ENCODE measurements around the gene CCSER1.

CCSER1 gene

GRCh38 chr4:90458576-90458975 lies 331.4 kb downstream of the CCSER1 start:
- Histone ChIP-seq H3K27ac (ENCODE audit: low read depth, low read length, poor library complexity, severe bottlenecking) (no peak overlapping the region), H4K20me1 (ENCODE audit: insufficient read depth, low read length) (no peaks in the 10 kb centered on the region), H3F3A (ENCODE audit: insufficient read depth, low read length) (no peaks in the 10 kb centered on the region), H3K4me2 (ENCODE audit: low read length) (no peak overlapping the region), H3K9me3 (ENCODE audit: low read length) (no peaks in the 10 kb centered on the region), H3K27me3 (ENCODE audit: insufficient read depth, low read length) (no peaks in the 10 kb centered on the region), H3K4me1 (ENCODE audit: insufficient read depth, low read length, severe bottlenecking) (no peaks in the 10 kb centered on the region), H3K4me3 (ENCODE audit: low read depth, low read length, poor library complexity, severe bottlenecking) (no peak overlapping the region), H3K79me2 (ENCODE audit: insufficient read depth, low read length) (no peaks in the 10 kb centered on the region), H3K9ac (ENCODE audit: low read length) (no peak overlapping the region), H3K9me2 (ENCODE audit: low read depth, low read length) (no peaks in the 10 kb centered on the region), H3K36me3 (ENCODE audit: insufficient read depth, low read length) (no peaks in the 10 kb centered on the region), H2AFZ (ENCODE audit: low read length) (no peak overlapping the region)
- TF ChIP-seq CTCF (IDR thresholded peaks at IDR 0.05; ENCODE audit: low read length) (no peak), EZH2 (IDR thresholded peaks at IDR 0.05; ENCODE audit: borderline replicate concordance, low read length) (no peak)

GRCh38 chr4:90474484-90474883 lies 347.3 kb downstream of the CCSER1 start:
- TF ChIP-seq EZH2 (IDR thresholded peaks at IDR 0.05; ENCODE audit: borderline replicate concordance, low read length) (no peak), CTCF (IDR thresholded peaks at IDR 0.05; ENCODE audit: low read length) (no peak)
- no peaks in the 10 kb centered on the region for H3K27me3 ChIP-seq (ENCODE audit: insufficient read depth, low read length)
- H3K4me1 ChIP-seq (ENCODE audit: insufficient read depth, low read length, severe bottlenecking): no peaks in the 10 kb centered on the region
- H3K36me3 ChIP-seq (ENCODE audit: insufficient read depth, low read length): no peaks in the 10 kb centered on the region
- no peaks in the 10 kb centered on the region for H3F3A ChIP-seq (ENCODE audit: insufficient read depth, low read length)
- no peaks in the 10 kb centered on the region for H3K79me2 ChIP-seq (ENCODE audit: insufficient read depth, low read length)
- no peaks in the 10 kb centered on the region for H4K20me1 ChIP-seq (ENCODE audit: insufficient read depth, low read length)
- no peak overlapping the region for H3K4me2 ChIP-seq (ENCODE audit: low read length)
- no peak overlapping the region for H3K27ac ChIP-seq (ENCODE audit: low read depth, low read length, poor library complexity, severe bottlenecking)
- no peak overlapping the region for H3K4me3 ChIP-seq (ENCODE audit: low read depth, low read length, poor library complexity, severe bottlenecking)
- H3K9ac ChIP-seq (ENCODE audit: low read length): no peak overlapping the region
- H3K9me2 ChIP-seq (ENCODE audit: low read depth, low read length): no peaks in the 10 kb centered on the region
- no peak overlapping the region for H2AFZ ChIP-seq (ENCODE audit: low read length)
- no peaks in the 10 kb centered on the region for H3K9me3 ChIP-seq (ENCODE audit: low read length)

DNA sequence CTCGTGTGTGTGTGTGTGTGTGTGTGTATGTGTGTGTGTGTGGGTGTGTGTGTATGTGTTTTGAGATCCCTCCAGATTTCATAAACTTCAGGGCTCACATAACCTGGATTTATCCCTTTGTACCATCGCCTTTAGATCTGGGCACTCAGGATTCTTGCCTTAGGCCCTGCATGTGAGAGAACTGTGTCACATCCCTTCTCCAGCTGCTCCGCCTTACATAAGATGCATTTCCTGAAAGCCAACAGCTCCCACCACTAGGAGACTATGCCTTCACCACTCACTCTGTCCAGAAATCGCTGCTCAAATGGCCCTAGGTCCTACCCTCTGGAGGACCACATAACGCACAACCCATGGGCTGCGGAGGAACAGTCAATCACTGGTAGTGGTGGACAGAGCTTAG lies 348.8 kb downstream of the CCSER1 start:
- Histone ChIP-seq H2AFZ (ENCODE audit: low read length) (no peak overlapping the region), H3K79me2 (ENCODE audit: insufficient read depth, low read length) (no peaks in the 10 kb centered on the region), H3K9me3 (ENCODE audit: low read length) (no peaks in the 10 kb centered on the region), H3K4me3 (ENCODE audit: low read depth, low read length, poor library complexity, severe bottlenecking) (no peak overlapping the region), H3K9ac (ENCODE audit: low read length) (no peak overlapping the region), H3F3A (ENCODE audit: insufficient read depth, low read length) (no peaks in the 10 kb centered on the region), H3K27ac (ENCODE audit: low read depth, low read length, poor library complexity, severe bottlenecking) (no peak overlapping the region), H3K4me2 (ENCODE audit: low read length) (no peak overlapping the region), H3K27me3 (ENCODE audit: insufficient read depth, low read length) (no peaks in the 10 kb centered on the region), H3K9me2 (ENCODE audit: low read depth, low read length) (no peaks in the 10 kb centered on the region), H4K20me1 (ENCODE audit: insufficient read depth, low read length) (no peaks in the 10 kb centered on the region), H3K4me1 (ENCODE audit: insufficient read depth, low read length, severe bottlenecking) (no peaks in the 10 kb centered on the region), H3K36me3 (ENCODE audit: insufficient read depth, low read length) (no peaks in the 10 kb centered on the region)
- TF ChIP-seq CTCF (IDR thresholded peaks at IDR 0.05; ENCODE audit: low read length): no peak

All from OCI-LY1 (cell line).